Astrocyte of the cerebellum (primary cell): ENCODE results near the gene SEPTIN12.

Source experiments
- DNase-seq: peaks from one replicate; pipeline ENCODE4 v3.0.0-alpha.2; 2011; ENCODE audit warnings: low read depth
- H3K4me3 ChIP-seq: 2 replicates; pipeline ENCODE4 v1.5.1; 2011; ENCODE audit warnings: mild to moderate bottlenecking, low read depth, low read length, moderate library complexity
- CTCF ChIP-seq: IDR thresholded peaks from 2 replicates; pipeline ENCODE4 v1.5.1; 2012; ENCODE audit warnings: low read length, low read depth, moderate library complexity, mild to moderate bottlenecking; ENCODE audit errors: missing control alignments
- in situ Hi-C: cut with HindIII; loops from 2 replicates; pipeline ENCODE4 v1.10.0; 2017; ENCODE audit warnings: low sequenced_read_pairs

SEPTIN12 gene

GRCh38 chr16:4769306-4769638 is 18.9 kb downstream of the SEPTIN12 start:
- DNase-seq, result no peak
- TF ChIP-seq CTCF, result no peak
- in situ Hi-C loops, result loop anchor here (5.0 kb wide), 1 partner anchor 48 kb away; no protein-coding TSS in a partner anchor
- peak overlapping the region; percentile 49 for H3K4me3 ChIP-seq

GRCh38 chr16:4768549-4769305 is 19.4 kb downstream of the SEPTIN12 start:
- no peak for TF ChIP-seq CTCF
- in situ Hi-C loops, result loop anchor here (5.0 kb wide), 1 partner anchor 49 kb away; no protein-coding TSS in a partner anchor
- H3K4me3 ChIP-seq, result peak overlapping the region; percentile 49
- DNase-seq, result peak; percentile 83

- peak overlapping the region; percentile 49 for H3K4me3 ChIP-seq
- in situ Hi-C loops, result loop anchor here (5.0 kb wide), 1 partner anchor 49 kb away; no protein-coding TSS in a partner anchor
- no peak for TF ChIP-seq CTCF
- DNase-seq, result no peak
Observed at GRCh38 chr16:4767872-4768548, 20.1 kb downstream of the SEPTIN12 start.

- peak within 1 kb of the TSS; percentile 97 for H3K4me3 ChIP-seq
- in situ Hi-C loops, result loop anchor here (5.0 kb wide), 1 partner anchor 50 kb away; no protein-coding TSS in a partner anchor
- no peak for TF ChIP-seq CTCF
- peak; percentile 87 for DNase-seq
Observed at GRCh38 chr16:4766875-4767628, 21.1 kb downstream of the SEPTIN12 start, which contains the start of gene ZNF500. TSS of gene ZNF500 (minus strand) at chr16:4767162. CDS start at chr16:4765978, 1,184 bp downstream.

- no peak for TF ChIP-seq CTCF
- peak overlapping the region; percentile 97 for H3K4me3 ChIP-seq
- in situ Hi-C loops, result loop anchor here (5.0 kb wide), 1 partner anchor 52 kb away; no protein-coding TSS in a partner anchor
- no peak for DNase-seq
Observed at GRCh38 chr16:4765511-4766474, 22.4 kb downstream of the SEPTIN12 start.
